A549 (cell line): Measurements from ENCODE around the gene CHRND.

Source experiments
- EP300 ChIP-seq, 2 experiments: fragments of >200 bp; sonication (Bioruptor Twin); formaldehyde crosslinking; IDR thresholded peaks; 2 replicates in 1 of 2; 3 replicates in 1 of 2; pipeline ENCODE4 v1.6.1; 2016 to 2017
- HMGXB4 ChIP-seq: fragments of 250-450 bp; sonication (Bioruptor Pico); IDR thresholded peaks from 2 replicates; pipeline ENCODE4 v1.5.0; 2021; ENCODE audit warnings: mild to moderate bottlenecking, moderate library complexity, borderline replicate concordance
- MAFK ChIP-seq: fragments of 450-650 bp; IDR thresholded peaks from 2 replicates; pipeline ENCODE4 v1.6.1; 2014; ENCODE audit not compliant: partially characterized antibody
- MAX ChIP-seq: IDR thresholded peaks from 2 replicates; pipeline ENCODE4 v1.6.1; 2012
- MAZ ChIP-seq: fragments of 150-350 bp; IDR thresholded peaks from 2 replicates; pipeline ENCODE4 v1.6.1; 2014; ENCODE audit warnings: antibody characterized with exemption, low read depth, low read length, borderline replicate concordance
- POLR2A ChIP-seq: IDR thresholded peaks from 2 replicates; pipeline ENCODE4 v1.6.1; 2012; ENCODE audit warnings: mild to moderate bottlenecking, low read length
- TF ChIP-seq, protein P1 (sequence below): fragments of >200 bp; sonication (Bioruptor Twin); formaldehyde crosslinking; IDR thresholded peaks from 3 replicates; pipeline ENCODE4 v1.5.1; 2016

DNA sequence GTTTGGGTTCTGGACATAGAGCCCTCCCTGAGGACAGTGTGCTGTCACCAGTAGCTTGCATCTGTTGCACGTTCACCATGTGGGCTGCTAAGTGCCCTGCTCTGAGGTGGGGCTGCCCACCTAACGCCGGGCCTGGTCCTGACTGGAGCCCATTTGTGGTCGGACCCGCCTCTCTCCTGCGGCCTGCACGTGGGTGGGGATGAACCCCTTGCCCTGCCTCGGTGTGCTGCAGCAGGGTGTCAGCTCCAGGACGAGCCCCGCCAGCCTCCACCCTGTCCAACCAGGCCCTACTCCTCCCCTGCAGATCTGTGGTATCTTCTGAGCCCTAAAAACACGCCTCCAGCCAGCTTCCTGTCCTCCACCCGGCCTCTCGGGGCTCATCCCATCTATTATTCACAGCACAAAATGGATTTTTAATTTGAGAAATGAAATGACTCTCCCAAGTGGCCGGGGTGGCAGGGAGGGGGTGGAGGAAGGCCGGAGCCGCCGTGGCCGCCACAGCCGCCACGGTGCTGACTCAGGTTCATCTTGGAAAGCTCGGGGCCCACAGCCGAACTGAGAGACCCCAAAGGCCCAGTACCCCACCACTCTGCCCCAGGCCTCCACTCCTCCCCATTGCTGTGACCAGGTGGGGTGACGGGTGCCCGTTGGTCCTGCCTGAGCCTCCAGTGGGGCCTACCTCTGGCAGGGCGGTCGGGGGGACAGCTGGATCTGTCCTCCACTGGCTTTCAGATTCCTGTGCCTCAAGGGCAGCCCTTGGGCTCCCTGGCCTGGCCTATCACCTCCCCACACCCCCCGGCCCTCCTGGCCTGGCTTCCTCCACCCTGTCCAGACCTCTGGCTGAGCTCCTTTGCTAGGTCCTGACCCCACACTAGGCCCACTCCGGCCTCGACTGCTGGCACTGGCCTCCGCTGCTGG is 35.5 kb upstream of the CHRND start:
- TF ChIP-seq, protein P1, sequence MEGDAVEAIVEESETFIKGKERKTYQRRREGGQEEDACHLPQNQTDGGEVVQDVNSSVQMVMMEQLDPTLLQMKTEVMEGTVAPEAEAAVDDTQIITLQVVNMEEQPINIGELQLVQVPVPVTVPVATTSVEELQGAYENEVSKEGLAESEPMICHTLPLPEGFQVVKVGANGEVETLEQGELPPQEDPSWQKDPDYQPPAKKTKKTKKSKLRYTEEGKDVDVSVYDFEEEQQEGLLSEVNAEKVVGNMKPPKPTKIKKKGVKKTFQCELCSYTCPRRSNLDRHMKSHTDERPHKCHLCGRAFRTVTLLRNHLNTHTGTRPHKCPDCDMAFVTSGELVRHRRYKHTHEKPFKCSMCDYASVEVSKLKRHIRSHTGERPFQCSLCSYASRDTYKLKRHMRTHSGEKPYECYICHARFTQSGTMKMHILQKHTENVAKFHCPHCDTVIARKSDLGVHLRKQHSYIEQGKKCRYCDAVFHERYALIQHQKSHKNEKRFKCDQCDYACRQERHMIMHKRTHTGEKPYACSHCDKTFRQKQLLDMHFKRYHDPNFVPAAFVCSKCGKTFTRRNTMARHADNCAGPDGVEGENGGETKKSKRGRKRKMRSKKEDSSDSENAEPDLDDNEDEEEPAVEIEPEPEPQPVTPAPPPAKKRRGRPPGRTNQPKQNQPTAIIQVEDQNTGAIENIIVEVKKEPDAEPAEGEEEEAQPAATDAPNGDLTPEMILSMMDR: no peak
- TF ChIP-seq POLR2A: no peak
- TF ChIP-seq MAFK: no peak
- no peak for TF ChIP-seq MAZ
- no peak for TF ChIP-seq MAX
- TF ChIP-seq HMGXB4: no peak
- TF ChIP-seq EP300 (IDR thresholded peaks at IDR 0.05): no peak
